WTC11 (cell line): ENCODE results near the gene PPFIBP1. TPM values are rescaled to one million over a fixed set of nuclear protein-coding genes. Genes with fewer than 3 reads are reported as not detected.

ENCODE experiments used
- ATAC-seq: fragments of 200-7000 bp; cut with Tn5 transposase; 2 replicates; pipeline ENCODE4 v1.10.0; 2021; ENCODE audit warnings: mild to moderate bottlenecking, moderate library complexity
- CTCF ChIA-PET: fragments of 300-600 bp; sonication (Branson Sonifier 250); formaldehyde crosslinking; loops from one replicate; lab custom pipeline; 2021; ENCODE audit warnings: antibody characterized with exemption; lab: Charles Lee
- POLR2A ChIA-PET: fragments of 350-600 bp; sonication (Branson Sonifier 250); formaldehyde crosslinking; loops from one replicate; lab custom pipeline; 2021; ENCODE audit warnings: antibody characterized with exemption; lab: Charles Lee
- DNase-seq: peaks from one replicate; pipeline ENCODE4 v3.0.0; 2021; ENCODE audit warnings: low spot score
- H3K27ac Mint-ChIP-seq: 2 replicates; pipeline ENCODE4 v1.8.0; 2021; ENCODE audit warnings: mixed read lengths
- H3K27me3 Mint-ChIP-seq: 2 replicates; pipeline ENCODE4 v1.8.0; 2021; ENCODE audit warnings: low read depth, mild to moderate bottlenecking, moderate library complexity, mixed read lengths
- H3K36me3 Mint-ChIP-seq: 2 replicates; pipeline ENCODE4 v1.8.0; 2021; ENCODE audit warnings: mixed read lengths
- H3K4me1 Mint-ChIP-seq: 2 replicates; pipeline ENCODE4 v1.8.0; 2022; ENCODE audit warnings: mixed read lengths
- H3K4me3 Mint-ChIP-seq: 2 replicates; pipeline ENCODE4 v1.8.0; 2021; ENCODE audit warnings: mild to moderate bottlenecking, moderate library complexity, mixed read lengths
- H3K9me3 Mint-ChIP-seq: 2 replicates; pipeline ENCODE4 v1.8.0; 2021; ENCODE audit warnings: mixed read lengths
- ETV6 ChIP-seq: sonication (generic); formaldehyde crosslinking; IDR thresholded peaks from 2 replicates; pipeline ENCODE4 v1.8.1; 2022; ENCODE audit warnings: mild to moderate bottlenecking, missing genetic modification reagents
- FOXJ3 ChIP-seq: sonication (generic); formaldehyde crosslinking; IDR thresholded peaks from 2 replicates; pipeline ENCODE4 v1.9.0; 2021; ENCODE audit warnings: missing genetic modification reagents, mild to moderate bottlenecking, borderline replicate concordance
- GTF2I ChIP-seq: fragments of 250-450 bp; sonication (Bioruptor Pico); conservative IDR thresholded peaks from 2 replicates; pipeline ENCODE4 v1.4.0; 2021; ENCODE audit warnings: mild to moderate bottlenecking
- IRF2 ChIP-seq: sonication (generic); formaldehyde crosslinking; IDR thresholded peaks from 2 replicates; pipeline ENCODE4 v1.8.0; 2022; ENCODE audit warnings: low read depth, missing genetic modification reagents, borderline replicate concordance
- JAZF1 ChIP-seq: fragments of 250-450 bp; sonication (Bioruptor Pico); IDR thresholded peaks from 2 replicates; pipeline ENCODE4 v1.9.0; 2021; ENCODE audit warnings: moderate library complexity, mild to moderate bottlenecking, inconsistent platforms
- NFE2L1 ChIP-seq: sonication (generic); formaldehyde crosslinking; IDR thresholded peaks from 2 replicates; pipeline ENCODE4 v1.8.1; 2023; ENCODE audit warnings: missing genetic modification reagents
- NR1H2 ChIP-seq: sonication (generic); formaldehyde crosslinking; IDR thresholded peaks from 2 replicates; pipeline ENCODE4 v1.9.0; 2021; ENCODE audit warnings: mild to moderate bottlenecking, moderate library complexity, missing genetic modification reagents
- OVOL2 ChIP-seq: fragments of 250-450 bp; sonication (Bioruptor Pico); IDR thresholded peaks from 2 replicates; pipeline ENCODE4 v1.9.0; 2021; ENCODE audit warnings: mild to moderate bottlenecking, borderline replicate concordance
- TEAD4 ChIP-seq: sonication (generic); formaldehyde crosslinking; IDR thresholded peaks from 2 replicates; pipeline ENCODE4 v1.8.0; 2022; ENCODE audit warnings: mild to moderate bottlenecking, missing genetic modification reagents
- ZNF263 ChIP-seq: sonication (generic); formaldehyde crosslinking; IDR thresholded peaks from 2 replicates; pipeline ENCODE4 v1.8.1; 2022; ENCODE audit warnings: low read depth, mild to moderate bottlenecking, moderate library complexity, missing genetic modification reagents
- ZNF416 ChIP-seq: fragments of 250-450 bp; sonication (Bioruptor Pico); IDR thresholded peaks from 2 replicates; pipeline ENCODE4 v1.9.0; 2021; ENCODE audit warnings: mild to moderate bottlenecking, inconsistent platforms
- total RNA-seq: library from RNA; stranded (reverse); gene quantifications from 3 replicates; pipeline ENCODE4 v1.2.3, GENCODE V29; 2021
- TF ChIP-seq, protein P1 (sequence below): fragments of 250-450 bp; sonication (Bioruptor Pico); IDR thresholded peaks from 2 replicates; pipeline ENCODE4 v1.9.0; 2021; ENCODE audit warnings: mild to moderate bottlenecking, borderline replicate concordance
- TF ChIP-seq, protein P2 (sequence below): sonication (generic); formaldehyde crosslinking; IDR thresholded peaks from 2 replicates; pipeline ENCODE4 v1.8.1; 2022; ENCODE audit warnings: mild to moderate bottlenecking, moderate library complexity, missing genetic modification reagents
- TF ChIP-seq, protein P3 (sequence below): sonication (generic); formaldehyde crosslinking; IDR thresholded peaks from 2 replicates; pipeline ENCODE4 v1.8.0; 2022; ENCODE audit warnings: missing genetic modification reagents
- TF ChIP-seq, protein P4 (sequence below): sonication (generic); formaldehyde crosslinking; IDR thresholded peaks from 2 replicates; pipeline ENCODE4 v1.8.1; 2023; ENCODE audit warnings: mild to moderate bottlenecking, missing genetic modification reagents, borderline replicate concordance

PPFIBP1 gene
- total RNA-seq, 1 experiment from 2014 or later, result 27.7 TPM

DNA sequence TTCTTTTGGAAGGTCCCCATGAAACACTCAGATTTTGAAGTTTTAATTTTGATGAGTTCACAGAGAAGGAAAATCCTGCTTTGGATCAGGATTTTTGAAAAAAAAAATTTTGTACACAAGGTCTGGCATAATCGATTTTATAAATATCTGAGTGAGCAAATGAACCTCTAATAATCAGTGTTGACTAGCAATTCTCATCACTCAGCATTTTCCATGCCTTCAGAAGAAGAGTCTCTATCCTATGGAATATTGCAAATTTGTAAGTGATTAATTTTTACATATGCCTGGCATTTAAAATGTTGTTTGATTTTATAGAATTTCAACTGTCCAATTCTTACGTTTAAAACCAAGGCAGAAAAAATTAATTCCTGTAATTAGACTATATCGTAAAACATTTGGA is 141.7 kb downstream of the PPFIBP1 start:
- ChIA-PET POLR2A (no interaction called here), CTCF (no interaction called here)
- Mint-ChIP-seq H3K27ac (no peak overlapping the region), H3K9me3 (no peaks in the 10 kb centered on the region), H3K27me3 (no peaks in the 10 kb centered on the region), H3K4me1 (no peaks in the 10 kb centered on the region), H3K4me3 (no peak overlapping the region), H3K36me3 (no peaks in the 10 kb centered on the region; the same call in 1 of the 2 replicates)
- no peak for DNase-seq
- TF ChIP-seq FOXJ3 (CRISPR knock-in tag) (no peak), ZNF416 (no peak), ETV6 (CRISPR knock-in tag) (no peak), ZNF263 (CRISPR knock-in tag) (no peak), TEAD4 (CRISPR knock-in tag) (no peak), IRF2 (CRISPR knock-in tag) (no peak), NR1H2 (CRISPR knock-in tag) (no peak), GTF2I (CRISPR knock-in tag) (no peak), OVOL2 (CRISPR knock-in tag) (no peak), NFE2L1 (CRISPR knock-in tag) (no peak), JAZF1 (CRISPR knock-in tag) (no peak)
- TF ChIP-seq, protein P1, sequence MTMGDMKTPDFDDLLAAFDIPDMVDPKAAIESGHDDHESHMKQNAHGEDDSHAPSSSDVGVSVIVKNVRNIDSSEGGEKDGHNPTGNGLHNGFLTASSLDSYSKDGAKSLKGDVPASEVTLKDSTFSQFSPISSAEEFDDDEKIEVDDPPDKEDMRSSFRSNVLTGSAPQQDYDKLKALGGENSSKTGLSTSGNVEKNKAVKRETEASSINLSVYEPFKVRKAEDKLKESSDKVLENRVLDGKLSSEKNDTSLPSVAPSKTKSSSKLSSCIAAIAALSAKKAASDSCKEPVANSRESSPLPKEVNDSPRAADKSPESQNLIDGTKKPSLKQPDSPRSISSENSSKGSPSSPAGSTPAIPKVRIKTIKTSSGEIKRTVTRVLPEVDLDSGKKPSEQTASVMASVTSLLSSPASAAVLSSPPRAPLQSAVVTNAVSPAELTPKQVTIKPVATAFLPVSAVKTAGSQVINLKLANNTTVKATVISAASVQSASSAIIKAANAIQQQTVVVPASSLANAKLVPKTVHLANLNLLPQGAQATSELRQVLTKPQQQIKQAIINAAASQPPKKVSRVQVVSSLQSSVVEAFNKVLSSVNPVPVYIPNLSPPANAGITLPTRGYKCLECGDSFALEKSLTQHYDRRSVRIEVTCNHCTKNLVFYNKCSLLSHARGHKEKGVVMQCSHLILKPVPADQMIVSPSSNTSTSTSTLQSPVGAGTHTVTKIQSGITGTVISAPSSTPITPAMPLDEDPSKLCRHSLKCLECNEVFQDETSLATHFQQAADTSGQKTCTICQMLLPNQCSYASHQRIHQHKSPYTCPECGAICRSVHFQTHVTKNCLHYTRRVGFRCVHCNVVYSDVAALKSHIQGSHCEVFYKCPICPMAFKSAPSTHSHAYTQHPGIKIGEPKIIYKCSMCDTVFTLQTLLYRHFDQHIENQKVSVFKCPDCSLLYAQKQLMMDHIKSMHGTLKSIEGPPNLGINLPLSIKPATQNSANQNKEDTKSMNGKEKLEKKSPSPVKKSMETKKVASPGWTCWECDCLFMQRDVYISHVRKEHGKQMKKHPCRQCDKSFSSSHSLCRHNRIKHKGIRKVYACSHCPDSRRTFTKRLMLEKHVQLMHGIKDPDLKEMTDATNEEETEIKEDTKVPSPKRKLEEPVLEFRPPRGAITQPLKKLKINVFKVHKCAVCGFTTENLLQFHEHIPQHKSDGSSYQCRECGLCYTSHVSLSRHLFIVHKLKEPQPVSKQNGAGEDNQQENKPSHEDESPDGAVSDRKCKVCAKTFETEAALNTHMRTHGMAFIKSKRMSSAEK, result no peak
- TF ChIP-seq, protein P2, sequence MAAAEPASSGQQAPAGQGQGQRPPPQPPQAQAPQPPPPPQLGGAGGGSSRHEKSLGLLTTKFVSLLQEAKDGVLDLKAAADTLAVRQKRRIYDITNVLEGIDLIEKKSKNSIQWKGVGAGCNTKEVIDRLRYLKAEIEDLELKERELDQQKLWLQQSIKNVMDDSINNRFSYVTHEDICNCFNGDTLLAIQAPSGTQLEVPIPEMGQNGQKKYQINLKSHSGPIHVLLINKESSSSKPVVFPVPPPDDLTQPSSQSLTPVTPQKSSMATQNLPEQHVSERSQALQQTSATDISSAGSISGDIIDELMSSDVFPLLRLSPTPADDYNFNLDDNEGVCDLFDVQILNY (CRISPR knock-in tag), result no peak
- TF ChIP-seq, protein P3, sequence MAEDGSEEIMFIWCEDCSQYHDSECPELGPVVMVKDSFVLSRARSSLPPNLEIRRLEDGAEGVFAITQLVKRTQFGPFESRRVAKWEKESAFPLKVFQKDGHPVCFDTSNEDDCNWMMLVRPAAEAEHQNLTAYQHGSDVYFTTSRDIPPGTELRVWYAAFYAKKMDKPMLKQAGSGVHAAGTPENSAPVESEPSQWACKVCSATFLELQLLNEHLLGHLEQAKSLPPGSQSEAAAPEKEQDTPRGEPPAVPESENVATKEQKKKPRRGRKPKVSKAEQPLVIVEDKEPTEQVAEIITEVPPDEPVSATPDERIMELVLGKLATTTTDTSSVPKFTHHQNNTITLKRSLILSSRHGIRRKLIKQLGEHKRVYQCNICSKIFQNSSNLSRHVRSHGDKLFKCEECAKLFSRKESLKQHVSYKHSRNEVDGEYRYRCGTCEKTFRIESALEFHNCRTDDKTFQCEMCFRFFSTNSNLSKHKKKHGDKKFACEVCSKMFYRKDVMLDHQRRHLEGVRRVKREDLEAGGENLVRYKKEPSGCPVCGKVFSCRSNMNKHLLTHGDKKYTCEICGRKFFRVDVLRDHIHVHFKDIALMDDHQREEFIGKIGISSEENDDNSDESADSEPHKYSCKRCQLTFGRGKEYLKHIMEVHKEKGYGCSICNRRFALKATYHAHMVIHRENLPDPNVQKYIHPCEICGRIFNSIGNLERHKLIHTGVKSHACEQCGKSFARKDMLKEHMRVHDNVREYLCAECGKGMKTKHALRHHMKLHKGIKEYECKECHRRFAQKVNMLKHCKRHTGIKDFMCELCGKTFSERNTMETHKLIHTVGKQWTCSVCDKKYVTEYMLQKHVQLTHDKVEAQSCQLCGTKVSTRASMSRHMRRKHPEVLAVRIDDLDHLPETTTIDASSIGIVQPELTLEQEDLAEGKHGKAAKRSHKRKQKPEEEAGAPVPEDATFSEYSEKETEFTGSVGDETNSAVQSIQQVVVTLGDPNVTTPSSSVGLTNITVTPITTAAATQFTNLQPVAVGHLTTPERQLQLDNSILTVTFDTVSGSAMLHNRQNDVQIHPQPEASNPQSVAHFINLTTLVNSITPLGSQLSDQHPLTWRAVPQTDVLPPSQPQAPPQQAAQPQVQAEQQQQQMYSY, result no peak
- TF ChIP-seq, protein P4, sequence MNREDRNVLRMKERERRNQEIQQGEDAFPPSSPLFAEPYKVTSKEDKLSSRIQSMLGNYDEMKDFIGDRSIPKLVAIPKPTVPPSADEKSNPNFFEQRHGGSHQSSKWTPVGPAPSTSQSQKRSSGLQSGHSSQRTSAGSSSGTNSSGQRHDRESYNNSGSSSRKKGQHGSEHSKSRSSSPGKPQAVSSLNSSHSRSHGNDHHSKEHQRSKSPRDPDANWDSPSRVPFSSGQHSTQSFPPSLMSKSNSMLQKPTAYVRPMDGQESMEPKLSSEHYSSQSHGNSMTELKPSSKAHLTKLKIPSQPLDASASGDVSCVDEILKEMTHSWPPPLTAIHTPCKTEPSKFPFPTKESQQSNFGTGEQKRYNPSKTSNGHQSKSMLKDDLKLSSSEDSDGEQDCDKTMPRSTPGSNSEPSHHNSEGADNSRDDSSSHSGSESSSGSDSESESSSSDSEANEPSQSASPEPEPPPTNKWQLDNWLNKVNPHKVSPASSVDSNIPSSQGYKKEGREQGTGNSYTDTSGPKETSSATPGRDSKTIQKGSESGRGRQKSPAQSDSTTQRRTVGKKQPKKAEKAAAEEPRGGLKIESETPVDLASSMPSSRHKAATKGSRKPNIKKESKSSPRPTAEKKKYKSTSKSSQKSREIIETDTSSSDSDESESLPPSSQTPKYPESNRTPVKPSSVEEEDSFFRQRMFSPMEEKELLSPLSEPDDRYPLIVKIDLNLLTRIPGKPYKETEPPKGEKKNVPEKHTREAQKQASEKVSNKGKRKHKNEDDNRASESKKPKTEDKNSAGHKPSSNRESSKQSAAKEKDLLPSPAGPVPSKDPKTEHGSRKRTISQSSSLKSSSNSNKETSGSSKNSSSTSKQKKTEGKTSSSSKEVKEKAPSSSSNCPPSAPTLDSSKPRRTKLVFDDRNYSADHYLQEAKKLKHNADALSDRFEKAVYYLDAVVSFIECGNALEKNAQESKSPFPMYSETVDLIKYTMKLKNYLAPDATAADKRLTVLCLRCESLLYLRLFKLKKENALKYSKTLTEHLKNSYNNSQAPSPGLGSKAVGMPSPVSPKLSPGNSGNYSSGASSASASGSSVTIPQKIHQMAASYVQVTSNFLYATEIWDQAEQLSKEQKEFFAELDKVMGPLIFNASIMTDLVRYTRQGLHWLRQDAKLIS (CRISPR knock-in tag), result no peak
- ATAC-seq, result no peak
